Transverse colon (tissue), 4 donors: ENCODE data around the gene ST8SIA1. TPM values are rescaled to one million over a fixed set of nuclear protein-coding genes. Genes with fewer than 3 reads are reported as not detected.

Experiments used
- DNase-seq: peaks from one replicate; pipeline ENCODE4 v3.0.0-alpha.2; 2019
- H3K27ac ChIP-seq, 4 donors: fragments of 200-600 bp; sonication (generic); 2 replicates each; pipeline ENCODE4 v1.5.1; 2016 to 2018; ENCODE audit warnings: inconsistent platforms in 4 of 4
- H3K27me3 ChIP-seq: fragments of 200-600 bp; sonication (generic); 2 replicates; pipeline ENCODE4 v1.5.1; 2017; ENCODE audit warnings: inconsistent platforms
- H3K36me3 ChIP-seq, 4 donors: fragments of 200-600 bp; sonication (generic); 2 replicates each; pipeline ENCODE4 v1.5.1; 2017 to 2019; ENCODE audit warnings: inconsistent platforms in 4 of 4
- H3K4me1 ChIP-seq, 4 donors: fragments of 200-600 bp; sonication (generic); 2 replicates each; pipeline ENCODE4 v1.5.1; 2017 to 2020; ENCODE audit warnings: inconsistent platforms in 4 of 4
- H3K4me3 ChIP-seq, 4 donors: fragments of 200-600 bp; sonication (generic); 1 replicate in 1 of 4; 2 replicates in 3 of 4; pipeline versions ENCODE4 v1.5.1 to v1.6.1; 2017 to 2019; ENCODE audit warnings: inconsistent platforms in 4 of 4
- H3K9me3 ChIP-seq, 2 donors: fragments of 200-600 bp; sonication (generic); 2 replicates each; pipeline ENCODE4 v1.5.1; 2017 to 2019; ENCODE audit warnings: inconsistent platforms in 2 of 2
- CTCF ChIP-seq, 5 experiments: fragments of 200-600 bp in 3 of 5; fragments of 450-650 bp in 2 of 5; sonication (generic) in 3 of 5; IDR thresholded peaks; 1 replicate in 2 of 5; 2 replicates in 3 of 5; pipeline ENCODE4 v1.5.1; 2016 to 2017; ENCODE audit warnings: antibody characterized with exemption in 5 of 5, inconsistent platforms in 3 of 5, mild to moderate bottlenecking in 2 of 5, moderate library complexity in 1 of 5
- EP300 ChIP-seq: sonication (generic); formaldehyde crosslinking; IDR thresholded peaks from one replicate; pipeline ENCODE4 v1.6.1; 2017; ENCODE audit warnings: antibody characterized with exemption, low read depth
- POLR2A ChIP-seq: fragments of 450-650 bp; IDR thresholded peaks from one replicate; pipeline ENCODE4 v1.6.1; 2016; ENCODE audit warnings: antibody characterized with exemption, mild to moderate bottlenecking, moderate library complexity
- POLR2AphosphoS5 ChIP-seq, 3 donors: sonication (generic); formaldehyde crosslinking; IDR thresholded peaks; one replicate each; pipeline ENCODE4 v1.6.1; 2016; ENCODE audit warnings: antibody characterized with exemption in 3 of 3
- WGBS, 2 donors: methylation state at CpG; one replicate each; pipeline ENCODE4 v1.1.5; 2018; ENCODE audit warnings: low coverage in 1 of 2; 5-methylcytosine and 5-hydroxymethylcytosine counted together
- in situ Hi-C, 4 donors: fragments of 200-750 bp; cut with MboI; loops; one replicate each; pipeline versions ENCODE4 v1.15.0 to v1.15.1; 2017; ENCODE audit warnings: low sequenced_read_pairs in 3 of 4, low pct_ligation_motif_present in 1 of 4, low pct_unique_long_range_greater_than_20kb in 1 of 4
- intact Hi-C: fragments of 100-400 bp; cut with DNase I; formaldehyde crosslinking; loops from one replicate; pipeline ENCODE4 v1.15.1; 2023; ENCODE audit warnings: low total_unique reads
- total RNA-seq, 4 donors: library from RNA; depleted of rRNA; stranded (reverse); fragments of >200 nt; gene quantifications; one replicate each; pipeline ENCODE4 v1.1.0, GENCODE V29; 2016

Gene ST8SIA1
- total RNA-seq, 4 donors from 2014 or later = 1.4 to 4.5 (median 3.9) TPM

- H3K27me3 ChIP-seq = no peaks in the 10 kb centered on the region
- 82 to 100% methylated on average over 1 of the region's 1 CpG for WGBS, 2 donors
- no peaks in the 10 kb centered on the region for H3K4me1 ChIP-seq
- in situ Hi-C loops (no loop called here), intact Hi-C loops (no loop called here)
- no peaks in the 10 kb centered on the region for H3K36me3 ChIP-seq
- TF ChIP-seq POLR2AphosphoS5 (IDR thresholded peaks at IDR 0.05) (no peak), EP300 (no peak), CTCF (IDR thresholded peaks at IDR 0.05) (no peak), POLR2A (no peak)
- H3K4me3 ChIP-seq = no peak overlapping the region
- no peak for DNase-seq
- no peaks in the 10 kb centered on the region for H3K9me3 ChIP-seq
- H3K27ac ChIP-seq = no peak overlapping the region
Measured at GRCh38 chr12:22204391-22204790, 130.1 kb downstream of the ST8SIA1 start.

- TF ChIP-seq POLR2AphosphoS5 (IDR thresholded peaks at IDR 0.05) = no peak
- TF ChIP-seq POLR2A = no peak
- TF ChIP-seq CTCF (IDR thresholded peaks at IDR 0.05) = no peak
- no peak for TF ChIP-seq EP300
- Histone ChIP-seq H3K27me3 (no peaks in the 10 kb centered on the region), H3K27ac (no peak overlapping the region), H3K36me3 (no peaks in the 10 kb centered on the region), H3K4me3 (no peak overlapping the region), H3K4me1 (no peaks in the 10 kb centered on the region), H3K9me3 (no peaks in the 10 kb centered on the region)
- WGBS, 2 donors = 62 to 72% methylated on average over 5 of the region's 5 CpGs
- DNase-seq = no peak
- in situ Hi-C loops (no loop called here), intact Hi-C loops (no loop called here)
Measured at GRCh38 chr12:22202847-22203246, 131.7 kb downstream of the ST8SIA1 start.

- 78 to 88% methylated on average over 3 of the region's 3 CpGs for WGBS, 2 donors
- no peak overlapping the region for H3K27ac ChIP-seq
- intact Hi-C loops = no loop called here
- no peak overlapping the region for H3K4me3 ChIP-seq
- TF ChIP-seq EP300 (no peak), POLR2A (no peak), POLR2AphosphoS5 (IDR thresholded peaks at IDR 0.05) (no peak)
- no peaks in the 10 kb centered on the region for H3K27me3 ChIP-seq
- no peaks in the 10 kb centered on the region for H3K36me3 ChIP-seq
- H3K4me1 ChIP-seq = no peaks in the 10 kb centered on the region
- DNase-seq = no peak
- in situ Hi-C loops = no loop called here
- H3K9me3 ChIP-seq = no peaks in the 10 kb centered on the region
Measured at GRCh38 chr12:22201101-22201500, 133.4 kb downstream of the ST8SIA1 start.

- in situ Hi-C loops (no loop called here), intact Hi-C loops (no loop called here)
- Histone ChIP-seq H3K27ac (no peak overlapping the region), H3K36me3 (no peaks in the 10 kb centered on the region), H3K4me3 (no peak overlapping the region), H3K27me3 (no peaks in the 10 kb centered on the region), H3K9me3 (no peaks in the 10 kb centered on the region), H3K4me1 (no peaks in the 10 kb centered on the region)
- 75 to 80% methylated on average over 1 of the region's 1 CpG for WGBS, 2 donors
- TF ChIP-seq POLR2AphosphoS5 (IDR thresholded peaks at IDR 0.05) (no peak), POLR2A (no peak), CTCF (IDR thresholded peaks at IDR 0.05) (no peak), EP300 (no peak)
- DNase-seq = no peak
Measured at GRCh38 chr12:22196236-22196635, 138.3 kb downstream of the ST8SIA1 start.

GRCh38 chr12:22190969-22191368 is 143.5 kb downstream of the ST8SIA1 start:
- TF ChIP-seq POLR2A (no peak), POLR2AphosphoS5 (IDR thresholded peaks at IDR 0.05) (no peak), EP300 (no peak), CTCF (IDR thresholded peaks at IDR 0.05) (no peak)
- no peak for DNase-seq
- Histone ChIP-seq H3K4me3 (no peak overlapping the region), H3K4me1 (no peaks in the 10 kb centered on the region), H3K9me3 (no peaks in the 10 kb centered on the region), H3K36me3 (no peaks in the 10 kb centered on the region), H3K27me3 (no peaks in the 10 kb centered on the region), H3K27ac (no peak overlapping the region)
- 25 to 60% methylated on average over 1 of the region's 1 CpG for whole genome bisulfite sequencing, 2 donors
- intact Hi-C loops = no loop called here
- in situ Hi-C loops = no loop called here
